CD4-positive, alpha-beta T cell treated with Interleukin-1 beta for 1 hour (primary cell): ENCODE data around the gene NDP.
"Not testable (repeated sequence)": the region's sequence is repeated elsewhere in the genome, so short reads cannot be mapped to it uniquely, and the experiment has no call there.

Source experiments
- DNase-seq, 2 donors: peaks; one replicate each; pipeline ENCODE4 v3.0.0-alpha.2; 2020 to 2022

Gene NDP

GRCh38 chrX:43970528-43970927 lies 2.7 kb downstream of the NDP start:
- DNase-seq = no peak

- DNase-seq = no peak
Observed at GRCh38 chrX:43969504-43970501, 3.4 kb downstream of the NDP start.

- DNase-seq = no peak
Observed at GRCh38 chrX:43968359-43968781, 4.8 kb downstream of the NDP start.

GRCh38 chrX:43964936-43965335 lies 8.3 kb downstream of the NDP start:
- no peak for DNase-seq

- no peak for DNase-seq
Observed at GRCh38 chrX:43963726-43964125, 9.5 kb downstream of the NDP start.

- no peak for DNase-seq
Observed at GRCh38 chrX:43962636-43963035, 10.6 kb downstream of the NDP start.

GRCh38 chrX:43961699-43962098 lies 11.5 kb downstream of the NDP start:
- DNase-seq = no peak

GRCh38 chrX:43958529-43958928 lies 14.7 kb downstream of the NDP start:
- DNase-seq = peak in 1 of 2 donors; percentile 59

- DNase-seq = no peak
Observed at GRCh38 chrX:43956034-43956433, 17.2 kb downstream of the NDP start.

GRCh38 chrX:43953218-43953617 lies 20.0 kb downstream of the NDP start:
- DNase-seq = no peak

- peak; percentile 13 to 17 for DNase-seq
Observed at GRCh38 chrX:43949669-43950068, 23.5 kb downstream of the NDP start.

- DNase-seq = no peak
Observed at GRCh38 chrX:43940816-43941474, 32.2 kb downstream of the NDP start.

- DNase-seq = no peak
Observed at GRCh38 chrX:43939187-43939926, 33.8 kb downstream of the NDP start.

- not testable (repeated sequence) for DNase-seq
Observed at GRCh38 chrX:43922032-43922431, 51.2 kb downstream of the NDP start.

GRCh38 chrX:43910772-43911171 lies 62.4 kb downstream of the NDP start:
- DNase-seq = not testable (repeated sequence)

GRCh38 chrX:43910012-43910411 lies 63.2 kb downstream of the NDP start:
- no peak for DNase-seq

- no peak for DNase-seq
Observed at GRCh38 chrX:43909141-43909540, 64.0 kb downstream of the NDP start.

- DNase-seq = no peak
Observed at GRCh38 chrX:43899878-43900815, 73.0 kb downstream of the NDP start.
